GM21381 (cell line): Measurements from ENCODE around the gene HOXA5.

Experiments
- ATAC-seq: cut with Tn5 transposase; IDR thresholded peaks from one replicate; pipeline ENCODE4 v1.9.1; 2021; ENCODE audit warnings: mild to moderate bottlenecking, moderate library complexity; ENCODE audit not compliant: unreplicated experiment

HOXA5 gene

GRCh38 chr7:27172315-27172774, 28.9 kb upstream of the HOXA5 start:
- no peak for ATAC-seq

- no peak for ATAC-seq
Observed at GRCh38 chr7:27171637-27172314, 28.3 kb upstream of the HOXA5 start.

- no peak for ATAC-seq
Observed at GRCh38 chr7:27171325-27171636, 27.8 kb upstream of the HOXA5 start.

- ATAC-seq, result no peak
Observed at GRCh38 chr7:27170426-27171324, 27.2 kb upstream of the HOXA5 start.

GRCh38 chr7:27169658-27170425, 26.4 kb upstream of the HOXA5 start:
- no peak for ATAC-seq

GRCh38 chr7:27168265-27168947, 24.9 kb upstream of the HOXA5 start:
- no peak for ATAC-seq

GRCh38 chr7:27167916-27168264, 24.4 kb upstream of the HOXA5 start:
- no peak for ATAC-seq

- no peak for ATAC-seq
Observed at GRCh38 chr7:27166531-27167505, 23.3 kb upstream of the HOXA5 start.

GRCh38 chr7:27165996-27166530, 22.6 kb upstream of the HOXA5 start:
- no peak for ATAC-seq

- no peak for ATAC-seq
Observed at GRCh38 chr7:27165089-27165995, 21.9 kb upstream of the HOXA5 start, which contains the start of gene HOXA9. Gene HOXA9 (minus strand): TSS chr7:27165537. CDS start chr7:27165457, 80 bp downstream.

- no peak for ATAC-seq
Observed at GRCh38 chr7:27164367-27165088, 21.0 kb upstream of the HOXA5 start.

- ATAC-seq, result no peak
Observed at GRCh38 chr7:27164045-27164366, 20.5 kb upstream of the HOXA5 start.

- ATAC-seq, result no peak
Observed at GRCh38 chr7:27163288-27164044, 20.0 kb upstream of the HOXA5 start.

- no peak for ATAC-seq
Observed at GRCh38 chr7:27162561-27163287, 19.2 kb upstream of the HOXA5 start.

GRCh38 chr7:27161721-27162560, 18.5 kb upstream of the HOXA5 start:
- ATAC-seq, result no peak
